HepG2 (cell line): ENCODE measurements around the gene ADAMTSL4. TPM values are rescaled to one million over a fixed set of nuclear protein-coding genes. Genes with fewer than 3 reads are reported as not detected.

Source experiments
- CHD4 ChIP-seq: fragments of 200-600 bp; sonication (generic); IDR thresholded peaks from 2 replicates; pipeline ENCODE4 v1.7.0; 2017; ENCODE audit warnings: mild to moderate bottlenecking, low read length, borderline replicate concordance
- KLF12 ChIP-seq: sonication (generic); formaldehyde crosslinking; IDR thresholded peaks from 2 replicates; pipeline ENCODE4 v1.4.0; 2020; ENCODE audit warnings: missing genetic modification reagents, borderline replicate concordance
- MXI1 ChIP-seq: IDR thresholded peaks from 3 replicates; pipeline ENCODE4 v1.6.1; 2012; ENCODE audit warnings: low read depth, low read length, inconsistent platforms, borderline replicate concordance
- RARG ChIP-seq: sonication (generic); formaldehyde crosslinking; IDR thresholded peaks from 2 replicates; pipeline ENCODE4 v1.4.0; 2020; ENCODE audit warnings: low read depth, mild to moderate bottlenecking, missing genetic modification reagents
- SALL1 ChIP-seq: sonication (generic); formaldehyde crosslinking; IDR thresholded peaks from 2 replicates; pipeline ENCODE4 v1.8.0; 2022; ENCODE audit warnings: mild to moderate bottlenecking, missing genetic modification reagents
- SOX6 ChIP-seq, 2 experiments: fragments of 450-650 bp in 1 of 2; sonication (generic) in 1 of 2; formaldehyde crosslinking in 1 of 2; IDR thresholded peaks; 2 replicates each; pipeline versions ENCODE4 v1.4.0 to v1.6.1; 2017 to 2020; ENCODE audit warnings: antibody characterized with exemption in 1 of 2, mild to moderate bottlenecking in 1 of 2, missing genetic modification reagents in 1 of 2
- SRSF1 ChIP-seq: fragments of 200-400 bp; formaldehyde crosslinking; optimal IDR thresholded peaks from 2 replicates; pipeline ENCODE3; 2017; ENCODE audit warnings: mild to moderate bottlenecking, low read depth, low read length, moderate library complexity
- U2AF1 ChIP-seq: fragments of 200-400 bp; formaldehyde crosslinking; optimal IDR thresholded peaks from 2 replicates; pipeline ENCODE3; 2017; ENCODE audit warnings: mild to moderate bottlenecking, low read depth, low read length
- WIZ ChIP-seq: sonication (generic); formaldehyde crosslinking; IDR thresholded peaks from 2 replicates; pipeline ENCODE4 v1.5.1; 2020; ENCODE audit warnings: mild to moderate bottlenecking, missing genetic modification reagents
- ZNF280B ChIP-seq: sonication (generic); formaldehyde crosslinking; IDR thresholded peaks from 2 replicates; pipeline ENCODE4 v1.5.0; 2020; ENCODE audit warnings: missing genetic modification reagents, mild to moderate bottlenecking, borderline replicate concordance
- ZNF788 ChIP-seq: sonication (generic); formaldehyde crosslinking; IDR thresholded peaks from 2 replicates; pipeline ENCODE4 v1.5.0; 2020; ENCODE audit warnings: mild to moderate bottlenecking, missing genetic modification reagents, borderline replicate concordance
- polyA plus RNA-seq, 8 experiments: library from polyadenylated mRNA; depleted of rRNA in 3 of 8; stranded (reverse) in 7 of 8; unstranded in 1 of 8; fragments of >200 nt; fragmentation: Illumina TruSeq in 4 of 8; extraction: Trizol in 4 of 8; gene quantifications; 2 replicates each; pipeline versions ENCODE4 v1.2.1 to v1.2.3, GENCODE V29; 2011 to 2016; ENCODE audit warnings: low read depth in 4 of 8, missing spikeins in 1 of 8, mixed read lengths in 1 of 8; ENCODE audit not compliant: insufficient read depth in 1 of 8
- total RNA-seq, 5 experiments: library from RNA; depleted of rRNA; stranded (reverse); fragments of >200 nt; fragmentation: Illumina TruSeq; extraction: Trizol; gene quantifications; 2 replicates each; pipeline ENCODE4 v1.2.3, GENCODE V29; 2016; ENCODE audit warnings: low read depth in 1 of 5
- TF ChIP-seq, protein P1 (sequence below): IDR thresholded peaks from 2 replicates; pipeline ENCODE4 v1.6.1; 2016; ENCODE audit warnings: low read depth, borderline replicate concordance
- TF ChIP-seq, protein P2 (sequence below): IDR thresholded peaks from 2 replicates; pipeline ENCODE4 v1.6.1; 2016; ENCODE audit warnings: mild to moderate bottlenecking
- TF ChIP-seq, protein P3 (sequence below), 2 experiments: IDR thresholded peaks; 2 replicates each; pipeline ENCODE4 v1.6.1; 2011 to 2012; ENCODE audit warnings: low read length in 2 of 2, borderline replicate concordance in 1 of 2, low read depth in 1 of 2, mild to moderate bottlenecking in 1 of 2, moderate library complexity in 1 of 2
- TF ChIP-seq, protein P4 (sequence below): sonication (generic); formaldehyde crosslinking; IDR thresholded peaks from 2 replicates; pipeline ENCODE4 v1.4.0; 2020; ENCODE audit warnings: missing genetic modification reagents

Gene ADAMTSL4
- total and polyA plus RNA-seq, 2 of the 13 experiments (the other 11 are each of a cell fraction or from before 2014, with no cell fraction given), result 3.9 to 16.4 TPM

DNA sequence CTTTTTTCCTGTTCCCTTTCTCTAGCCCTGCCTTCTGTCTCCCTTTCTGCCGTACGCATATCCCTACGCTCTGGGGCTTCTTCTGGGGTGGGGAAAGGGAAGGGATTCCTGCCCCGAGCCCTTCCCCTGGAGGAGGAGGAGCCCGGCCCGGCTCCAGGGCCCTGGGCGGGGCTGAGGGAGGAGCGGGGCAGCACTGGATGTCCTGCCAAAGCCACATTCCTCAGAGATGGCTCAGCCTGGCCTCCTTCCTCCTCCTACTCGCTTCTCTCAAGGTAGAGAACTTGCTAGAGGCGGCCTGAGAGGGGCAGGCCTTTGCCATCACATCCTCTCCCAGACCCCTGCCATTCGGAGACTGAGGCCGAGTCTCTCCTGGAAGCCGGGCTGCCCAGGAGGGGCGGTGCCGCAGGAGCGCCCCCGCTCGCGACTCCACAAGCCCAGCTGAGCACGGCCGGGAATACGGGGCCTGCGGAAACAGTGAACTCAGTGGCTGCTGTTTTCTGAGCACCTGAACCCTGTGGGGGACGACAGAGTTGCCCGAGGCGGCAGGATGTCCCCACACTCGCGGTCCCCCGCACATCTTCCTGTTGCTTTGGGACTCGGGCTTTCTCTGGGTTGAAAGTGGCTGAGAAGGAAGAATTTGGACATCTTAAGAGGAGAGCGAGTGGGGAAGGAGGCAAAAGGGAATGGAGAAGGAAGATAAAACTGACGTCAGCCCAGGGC, 12.2 kb downstream of the ADAMTSL4 start (continued):
- TF ChIP-seq, protein P1, sequence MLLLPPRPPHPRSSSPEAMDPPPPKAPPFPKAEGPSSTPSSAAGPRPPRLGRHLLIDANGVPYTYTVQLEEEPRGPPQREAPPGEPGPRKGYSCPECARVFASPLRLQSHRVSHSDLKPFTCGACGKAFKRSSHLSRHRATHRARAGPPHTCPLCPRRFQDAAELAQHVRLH (CRISPR knock-in tag), result peak; percentile 22; the same call in 1 of the 2 replicates
- TF ChIP-seq, protein P2, sequence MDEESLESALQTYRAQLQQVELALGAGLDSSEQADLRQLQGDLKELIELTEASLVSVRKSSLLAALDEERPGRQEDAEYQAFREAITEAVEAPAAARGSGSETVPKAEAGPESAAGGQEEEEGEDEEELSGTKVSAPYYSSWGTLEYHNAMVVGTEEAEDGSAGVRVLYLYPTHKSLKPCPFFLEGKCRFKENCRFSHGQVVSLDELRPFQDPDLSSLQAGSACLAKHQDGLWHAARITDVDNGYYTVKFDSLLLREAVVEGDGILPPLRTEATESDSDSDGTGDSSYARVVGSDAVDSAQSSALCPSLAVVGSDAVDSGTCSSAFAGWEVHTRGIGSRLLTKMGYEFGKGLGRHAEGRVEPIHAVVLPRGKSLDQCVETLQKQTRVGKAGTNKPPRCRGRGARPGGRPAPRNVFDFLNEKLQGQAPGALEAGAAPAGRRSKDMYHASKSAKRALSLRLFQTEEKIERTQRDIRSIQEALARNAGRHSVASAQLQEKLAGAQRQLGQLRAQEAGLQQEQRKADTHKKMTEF (CRISPR knock-in tag), result no peak; the same call in none of the 2 replicates
- TF ChIP-seq RARG (no peak), SALL1 (CRISPR knock-in tag) (0 out of 2 replicates have a peak, but pooled peaks have one; percentile 49), KLF12 (CRISPR knock-in tag) (peak; percentile 43; the same call in 1 of the 2 replicates), MXI1 (peak; percentile 14; the same call in 1 of the 3 replicates), WIZ (CRISPR knock-in tag) (no peak), U2AF1 (peak; percentile 80), SRSF1 (peak; percentile 8), CHD4 (0 out of 2 replicates have a peak, but pooled peaks have one; percentile 45), SOX6 (IDR thresholded peaks at IDR 0.05) (no peak), SOX6 (CRISPR knock-in tag; IDR thresholded peaks at IDR 0.05) (0 out of 2 replicates have a peak, but pooled peaks have one; percentile 35), ZNF788 (CRISPR knock-in tag) (peak; percentile 20; the same call in 1 of the 2 replicates), ZNF280B (0 out of 2 replicates have a peak, but pooled peaks have one; percentile 13)
- TF ChIP-seq, protein P3, sequence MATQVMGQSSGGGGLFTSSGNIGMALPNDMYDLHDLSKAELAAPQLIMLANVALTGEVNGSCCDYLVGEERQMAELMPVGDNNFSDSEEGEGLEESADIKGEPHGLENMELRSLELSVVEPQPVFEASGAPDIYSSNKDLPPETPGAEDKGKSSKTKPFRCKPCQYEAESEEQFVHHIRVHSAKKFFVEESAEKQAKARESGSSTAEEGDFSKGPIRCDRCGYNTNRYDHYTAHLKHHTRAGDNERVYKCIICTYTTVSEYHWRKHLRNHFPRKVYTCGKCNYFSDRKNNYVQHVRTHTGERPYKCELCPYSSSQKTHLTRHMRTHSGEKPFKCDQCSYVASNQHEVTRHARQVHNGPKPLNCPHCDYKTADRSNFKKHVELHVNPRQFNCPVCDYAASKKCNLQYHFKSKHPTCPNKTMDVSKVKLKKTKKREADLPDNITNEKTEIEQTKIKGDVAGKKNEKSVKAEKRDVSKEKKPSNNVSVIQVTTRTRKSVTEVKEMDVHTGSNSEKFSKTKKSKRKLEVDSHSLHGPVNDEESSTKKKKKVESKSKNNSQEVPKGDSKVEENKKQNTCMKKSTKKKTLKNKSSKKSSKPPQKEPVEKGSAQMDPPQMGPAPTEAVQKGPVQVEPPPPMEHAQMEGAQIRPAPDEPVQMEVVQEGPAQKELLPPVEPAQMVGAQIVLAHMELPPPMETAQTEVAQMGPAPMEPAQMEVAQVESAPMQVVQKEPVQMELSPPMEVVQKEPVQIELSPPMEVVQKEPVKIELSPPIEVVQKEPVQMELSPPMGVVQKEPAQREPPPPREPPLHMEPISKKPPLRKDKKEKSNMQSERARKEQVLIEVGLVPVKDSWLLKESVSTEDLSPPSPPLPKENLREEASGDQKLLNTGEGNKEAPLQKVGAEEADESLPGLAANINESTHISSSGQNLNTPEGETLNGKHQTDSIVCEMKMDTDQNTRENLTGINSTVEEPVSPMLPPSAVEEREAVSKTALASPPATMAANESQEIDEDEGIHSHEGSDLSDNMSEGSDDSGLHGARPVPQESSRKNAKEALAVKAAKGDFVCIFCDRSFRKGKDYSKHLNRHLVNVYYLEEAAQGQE (IDR thresholded peaks at IDR 0.05; ENCODE audit: borderline replicate concordance in 1 of 2, low read depth in 1 of 2, low read length in 2 of 2), result peak in 1 of 2 experiments; percentile 18; a peak in 1 of 4 replicates
- TF ChIP-seq, protein P4, sequence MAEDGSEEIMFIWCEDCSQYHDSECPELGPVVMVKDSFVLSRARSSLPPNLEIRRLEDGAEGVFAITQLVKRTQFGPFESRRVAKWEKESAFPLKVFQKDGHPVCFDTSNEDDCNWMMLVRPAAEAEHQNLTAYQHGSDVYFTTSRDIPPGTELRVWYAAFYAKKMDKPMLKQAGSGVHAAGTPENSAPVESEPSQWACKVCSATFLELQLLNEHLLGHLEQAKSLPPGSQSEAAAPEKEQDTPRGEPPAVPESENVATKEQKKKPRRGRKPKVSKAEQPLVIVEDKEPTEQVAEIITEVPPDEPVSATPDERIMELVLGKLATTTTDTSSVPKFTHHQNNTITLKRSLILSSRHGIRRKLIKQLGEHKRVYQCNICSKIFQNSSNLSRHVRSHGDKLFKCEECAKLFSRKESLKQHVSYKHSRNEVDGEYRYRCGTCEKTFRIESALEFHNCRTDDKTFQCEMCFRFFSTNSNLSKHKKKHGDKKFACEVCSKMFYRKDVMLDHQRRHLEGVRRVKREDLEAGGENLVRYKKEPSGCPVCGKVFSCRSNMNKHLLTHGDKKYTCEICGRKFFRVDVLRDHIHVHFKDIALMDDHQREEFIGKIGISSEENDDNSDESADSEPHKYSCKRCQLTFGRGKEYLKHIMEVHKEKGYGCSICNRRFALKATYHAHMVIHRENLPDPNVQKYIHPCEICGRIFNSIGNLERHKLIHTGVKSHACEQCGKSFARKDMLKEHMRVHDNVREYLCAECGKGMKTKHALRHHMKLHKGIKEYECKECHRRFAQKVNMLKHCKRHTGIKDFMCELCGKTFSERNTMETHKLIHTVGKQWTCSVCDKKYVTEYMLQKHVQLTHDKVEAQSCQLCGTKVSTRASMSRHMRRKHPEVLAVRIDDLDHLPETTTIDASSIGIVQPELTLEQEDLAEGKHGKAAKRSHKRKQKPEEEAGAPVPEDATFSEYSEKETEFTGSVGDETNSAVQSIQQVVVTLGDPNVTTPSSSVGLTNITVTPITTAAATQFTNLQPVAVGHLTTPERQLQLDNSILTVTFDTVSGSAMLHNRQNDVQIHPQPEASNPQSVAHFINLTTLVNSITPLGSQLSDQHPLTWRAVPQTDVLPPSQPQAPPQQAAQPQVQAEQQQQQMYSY, result peak; percentile 39; the same call in 1 of the 2 replicates
